Lower leg skin (tissue), 3 donors: Measurements from ENCODE around the gene CXCR1.

Experiments used
- POLR2A ChIP-seq, 2 donors: fragments of 450-650 bp; IDR thresholded peaks; one replicate each; pipeline ENCODE4 v1.6.1; 2016 to 2017; ENCODE audit warnings: antibody characterized with exemption in 2 of 2, mild to moderate bottlenecking in 1 of 2, moderate library complexity in 1 of 2
- TF ChIP-seq, protein P1 (sequence below), 3 donors: fragments of 450-650 bp; IDR thresholded peaks; one replicate each; pipeline ENCODE4 v1.5.1; 2016; ENCODE audit warnings: antibody characterized with exemption in 3 of 3, mild to moderate bottlenecking in 3 of 3, moderate library complexity in 2 of 3

DNA sequence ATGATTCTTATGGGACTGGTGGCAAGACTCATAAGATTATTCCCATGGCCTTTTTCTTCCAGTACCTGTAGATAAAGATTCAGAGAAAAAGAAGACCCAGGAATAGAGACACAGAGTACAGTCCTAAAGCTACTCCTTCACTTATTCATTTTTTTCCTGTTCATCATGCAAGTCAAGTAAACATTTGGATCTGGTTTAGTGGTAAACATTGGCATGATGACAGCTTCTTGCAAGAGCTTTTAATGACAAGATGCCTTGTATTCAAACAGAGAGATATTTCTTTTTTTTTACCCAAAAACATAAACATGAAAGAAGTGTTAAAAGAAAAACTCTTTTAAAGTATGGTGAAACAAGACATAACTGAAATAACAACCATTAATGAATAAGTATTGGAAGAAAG, 20.7 kb downstream of the CXCR1 start:
- TF ChIP-seq, protein P1, sequence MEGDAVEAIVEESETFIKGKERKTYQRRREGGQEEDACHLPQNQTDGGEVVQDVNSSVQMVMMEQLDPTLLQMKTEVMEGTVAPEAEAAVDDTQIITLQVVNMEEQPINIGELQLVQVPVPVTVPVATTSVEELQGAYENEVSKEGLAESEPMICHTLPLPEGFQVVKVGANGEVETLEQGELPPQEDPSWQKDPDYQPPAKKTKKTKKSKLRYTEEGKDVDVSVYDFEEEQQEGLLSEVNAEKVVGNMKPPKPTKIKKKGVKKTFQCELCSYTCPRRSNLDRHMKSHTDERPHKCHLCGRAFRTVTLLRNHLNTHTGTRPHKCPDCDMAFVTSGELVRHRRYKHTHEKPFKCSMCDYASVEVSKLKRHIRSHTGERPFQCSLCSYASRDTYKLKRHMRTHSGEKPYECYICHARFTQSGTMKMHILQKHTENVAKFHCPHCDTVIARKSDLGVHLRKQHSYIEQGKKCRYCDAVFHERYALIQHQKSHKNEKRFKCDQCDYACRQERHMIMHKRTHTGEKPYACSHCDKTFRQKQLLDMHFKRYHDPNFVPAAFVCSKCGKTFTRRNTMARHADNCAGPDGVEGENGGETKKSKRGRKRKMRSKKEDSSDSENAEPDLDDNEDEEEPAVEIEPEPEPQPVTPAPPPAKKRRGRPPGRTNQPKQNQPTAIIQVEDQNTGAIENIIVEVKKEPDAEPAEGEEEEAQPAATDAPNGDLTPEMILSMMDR (IDR thresholded peaks at IDR 0.05): no peak
- no peak for TF ChIP-seq POLR2A (IDR thresholded peaks at IDR 0.05)
